Natural killer cell (primary cell): ENCODE measurements around the gene FCHO1. TPM values are rescaled to one million over a fixed set of nuclear protein-coding genes. Genes with fewer than 3 reads are reported as not detected.

Experiments used
- ATAC-seq, 3 donors: fragments of 150-1000 bp in 2 of 3; fragments of 200-7000 bp in 1 of 3; cut with Tn5 transposase; 1 replicate in 1 of 3; 2 replicates in 2 of 3; pipeline ENCODE4 v1.10.0; 2021; ENCODE audit warnings: mild to moderate bottlenecking in 2 of 3, moderate library complexity in 2 of 3
- DNase-seq, 2 donors: peaks; one replicate each; pipeline versions ENCODE4 v3.0.0 to v3.0.0-alpha.2; 2013 to 2021; ENCODE audit warnings: mixed read lengths in 1 of 2
- H3K27ac ChIP-seq: one replicate; pipeline ENCODE4 v1.5.1; 2013; ENCODE audit warnings: mild to moderate bottlenecking, low read length
- H3K27me3 ChIP-seq: one replicate; pipeline ENCODE4 v1.6.1; 2013; ENCODE audit warnings: low read length; ENCODE audit not compliant: control insufficient read depth, insufficient read depth
- H3K36me3 ChIP-seq: one replicate; pipeline ENCODE4 v1.6.1; 2013; ENCODE audit warnings: low read length; ENCODE audit not compliant: control insufficient read depth, insufficient read depth
- H3K4me1 ChIP-seq: one replicate; pipeline ENCODE4 v1.6.1; 2013; ENCODE audit warnings: low read length; ENCODE audit not compliant: control insufficient read depth, insufficient read depth
- H3K4me3 ChIP-seq: one replicate; pipeline ENCODE4 v1.5.1; 2013; ENCODE audit warnings: low read length
- H3K9me3 ChIP-seq: one replicate; pipeline ENCODE4 v1.6.1; 2013; ENCODE audit warnings: low read length; ENCODE audit not compliant: control insufficient read depth, insufficient read depth
- H3K27ac Mint-ChIP-seq, 2 donors: one replicate each; pipeline ENCODE4 v1.8.0; 2022; ENCODE audit warnings: mild to moderate bottlenecking in 2 of 2, mixed read lengths in 2 of 2, moderate library complexity in 1 of 2
- H3K27me3 Mint-ChIP-seq, 2 donors: one replicate each; pipeline ENCODE4 v1.8.0; 2022; ENCODE audit warnings: low read depth in 2 of 2, mixed read lengths in 2 of 2
- H3K36me3 Mint-ChIP-seq: one replicate; pipeline ENCODE4 v1.8.0; 2022; ENCODE audit warnings: mixed read lengths
- H3K4me1 Mint-ChIP-seq, 2 donors: one replicate each; pipeline ENCODE4 v1.8.0; 2022; ENCODE audit warnings: mixed read lengths in 2 of 2
- H3K4me3 Mint-ChIP-seq: one replicate; pipeline ENCODE4 v1.8.0; 2022; ENCODE audit warnings: mild to moderate bottlenecking, moderate library complexity, mixed read lengths
- H3K9me3 Mint-ChIP-seq, 2 donors: one replicate each; pipeline ENCODE4 v1.8.0; 2022; ENCODE audit warnings: mixed read lengths in 2 of 2
- WGBS: methylation state at CpG from one replicate; pipeline ENCODE4 v1.1.7; 2013; ENCODE audit warnings: missing lambda C conversion rate; ENCODE audit not compliant: insufficient coverage; 5-methylcytosine and 5-hydroxymethylcytosine counted together
- intact Hi-C: fragments of 100-400 bp; cut with micrococcal nuclease; formaldehyde crosslinking; loops from one replicate; pipeline ENCODE4 v1.14.2; 2022
- total RNA-seq, 4 donors: library from RNA; stranded (reverse); fragments of 120-200 nt in 1 of 4; gene quantifications; one replicate each; pipeline versions ENCODE4 v1.2.3 to v1.2.4, GENCODE V29; 2013 to 2022
- TF ChIP-seq, protein P1 (sequence below): fragments of 200-600 bp; IDR thresholded peaks from one replicate; pipeline ENCODE4 v1.8.0; 2022; ENCODE audit warnings: antibody characterized with exemption

The FCHO1 gene
- total RNA-seq, 3 donors from 2014 or later (not counting 1 experiment from before 2014, with no cell fraction given), result 56.1 to 67.7 (median 66.5) TPM

DNA sequence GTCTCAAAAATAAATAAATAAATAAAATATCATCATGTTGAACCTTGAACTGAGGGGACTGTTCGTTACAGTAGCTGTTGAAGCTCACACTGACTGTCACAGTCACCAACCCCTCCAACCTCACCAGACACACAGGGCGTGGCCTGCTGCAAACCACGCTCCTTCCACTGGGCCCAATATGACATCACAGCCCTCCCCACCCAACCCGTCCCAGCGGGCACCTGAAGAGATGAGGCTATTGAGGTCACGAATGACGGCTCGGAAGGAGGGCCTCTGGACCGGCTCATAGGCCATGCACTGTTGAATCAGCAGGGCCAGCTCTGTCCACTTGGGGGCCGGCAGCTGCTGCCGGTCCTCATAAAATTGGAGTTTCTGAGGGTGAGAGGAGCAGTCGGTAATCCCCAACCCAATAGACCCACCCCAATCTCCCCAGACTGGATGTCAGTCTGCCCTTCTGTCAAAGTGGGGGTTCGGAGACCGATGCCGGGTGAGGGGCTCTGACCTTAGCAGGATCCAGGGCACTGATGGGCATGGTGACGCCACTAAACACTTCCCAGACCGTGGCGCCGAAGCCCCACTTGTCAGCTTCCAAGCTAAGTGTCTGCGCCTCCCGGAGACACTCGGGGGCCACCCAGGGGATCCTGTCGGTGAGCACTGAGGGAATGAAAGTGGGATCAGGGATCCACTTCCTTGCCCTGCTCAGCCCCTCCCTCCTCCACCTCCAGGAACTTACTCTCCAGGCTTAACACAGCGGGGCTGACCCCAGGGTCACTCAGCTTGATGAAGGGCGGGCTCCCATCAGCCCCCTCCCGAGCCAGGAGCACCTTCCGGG lies 83.3 kb downstream of the FCHO1 start:
- peaks cover 6 to 21% of the 10 kb centered on the region in 2 donors for H3K4me1 Mint-ChIP-seq
- Histone ChIP-seq H3K9me3 (no peaks in the 10 kb centered on the region), H3K36me3 (peaks cover 82% of the 10 kb centered on the region), H3K4me3 (no peak overlapping the region), H3K27me3 (no peaks in the 10 kb centered on the region), H3K27ac (no peak overlapping the region), H3K4me1 (no peaks in the 10 kb centered on the region)
- TF ChIP-seq, protein P1, sequence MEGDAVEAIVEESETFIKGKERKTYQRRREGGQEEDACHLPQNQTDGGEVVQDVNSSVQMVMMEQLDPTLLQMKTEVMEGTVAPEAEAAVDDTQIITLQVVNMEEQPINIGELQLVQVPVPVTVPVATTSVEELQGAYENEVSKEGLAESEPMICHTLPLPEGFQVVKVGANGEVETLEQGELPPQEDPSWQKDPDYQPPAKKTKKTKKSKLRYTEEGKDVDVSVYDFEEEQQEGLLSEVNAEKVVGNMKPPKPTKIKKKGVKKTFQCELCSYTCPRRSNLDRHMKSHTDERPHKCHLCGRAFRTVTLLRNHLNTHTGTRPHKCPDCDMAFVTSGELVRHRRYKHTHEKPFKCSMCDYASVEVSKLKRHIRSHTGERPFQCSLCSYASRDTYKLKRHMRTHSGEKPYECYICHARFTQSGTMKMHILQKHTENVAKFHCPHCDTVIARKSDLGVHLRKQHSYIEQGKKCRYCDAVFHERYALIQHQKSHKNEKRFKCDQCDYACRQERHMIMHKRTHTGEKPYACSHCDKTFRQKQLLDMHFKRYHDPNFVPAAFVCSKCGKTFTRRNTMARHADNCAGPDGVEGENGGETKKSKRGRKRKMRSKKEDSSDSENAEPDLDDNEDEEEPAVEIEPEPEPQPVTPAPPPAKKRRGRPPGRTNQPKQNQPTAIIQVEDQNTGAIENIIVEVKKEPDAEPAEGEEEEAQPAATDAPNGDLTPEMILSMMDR, result no peak
- ATAC-seq (peak in 2 of 3 donors; percentile 20 to 28), DNase-seq (no peak)
- peaks cover 14% of the 10 kb centered on the region for H3K36me3 Mint-ChIP-seq
- 89% methylated on average over 24 of the region's 27 CpGs for WGBS
- H3K9me3 Mint-ChIP-seq, result no peaks in the 10 kb centered on the region
- intact Hi-C loops, result no loop called here
- H3K27ac Mint-ChIP-seq, result peak overlapping the region in 1 of 2 donors; percentile 66
- H3K27me3 Mint-ChIP-seq, result no peaks in the 10 kb centered on the region
- no peak overlapping the region for H3K4me3 Mint-ChIP-seq

- H3K36me3 Mint-ChIP-seq, result peaks cover 14% of the 10 kb centered on the region
- peak overlapping the region; percentile 25 to 66 for H3K27ac Mint-ChIP-seq
- Histone ChIP-seq H3K36me3 (peaks cover 83% of the 10 kb centered on the region), H3K9me3 (no peaks in the 10 kb centered on the region), H3K27me3 (no peaks in the 10 kb centered on the region), H3K4me3 (no peak overlapping the region), H3K27ac (no peak overlapping the region), H3K4me1 (no peaks in the 10 kb centered on the region)
- 90% methylated on average over 8 of the region's 8 CpGs for WGBS
- no peaks in the 10 kb centered on the region for H3K9me3 Mint-ChIP-seq
- peaks cover 6 to 17% of the 10 kb centered on the region in 2 donors for H3K4me1 Mint-ChIP-seq
- no peak overlapping the region for H3K4me3 Mint-ChIP-seq
- intact Hi-C loops, result no loop called here
- H3K27me3 Mint-ChIP-seq, result no peaks in the 10 kb centered on the region
- ATAC-seq (no peak), DNase-seq (no peak)
- TF ChIP-seq, protein P1, result no peak
Observed at GRCh38 chr19:17835182-17836006, 84.1 kb downstream of the FCHO1 start.

GRCh38 chr19:17836530-17836929 lies 85.3 kb downstream of the FCHO1 start:
- WGBS, result 98% methylated on average over 4 of the region's 4 CpGs
- Histone ChIP-seq H3K36me3 (peaks cover 87% of the 10 kb centered on the region), H3K27ac (no peak overlapping the region), H3K9me3 (no peaks in the 10 kb centered on the region), H3K4me3 (no peak overlapping the region), H3K4me1 (no peaks in the 10 kb centered on the region), H3K27me3 (no peaks in the 10 kb centered on the region)
- ATAC-seq (no peak), DNase-seq (no peak)
- TF ChIP-seq, protein P1, result no peak
- intact Hi-C loops, result no loop called here
- no peaks in the 10 kb centered on the region for H3K27me3 Mint-ChIP-seq
- H3K9me3 Mint-ChIP-seq, result no peaks in the 10 kb centered on the region
- peaks cover 6 to 20% of the 10 kb centered on the region in 2 donors for H3K4me1 Mint-ChIP-seq
- peak overlapping the region; percentile 25 to 66 for H3K27ac Mint-ChIP-seq
- no peak overlapping the region for H3K4me3 Mint-ChIP-seq
- H3K36me3 Mint-ChIP-seq, result peaks cover 14% of the 10 kb centered on the region
